Thymus (tissue), 11 donors: ENCODE measurements around the gene ZNF655. TPM values are rescaled to one million over a fixed set of nuclear protein-coding genes. Genes with fewer than 3 reads are reported as not detected.

Experiments used
- DNase-seq, 9 donors: peaks; one replicate each; pipeline ENCODE4 v3.0.0-alpha.2; 2013; ENCODE audit warnings: low spot score in 9 of 9, low read depth in 6 of 9, missing footprints in 1 of 9
- H3K27ac ChIP-seq, 2 donors: one replicate each; pipeline ENCODE4 v1.5.1; 2013; ENCODE audit warnings: control low read depth in 1 of 2, low read depth in 1 of 2, low read length in 1 of 2, mild to moderate bottlenecking in 1 of 2, moderate library complexity in 1 of 2
- H3K27me3 ChIP-seq, 2 donors: one replicate each; pipeline ENCODE4 v1.5.1; 2013; ENCODE audit warnings: low read length in 1 of 2; ENCODE audit not compliant: control insufficient read depth in 2 of 2, insufficient read depth in 1 of 2
- H3K36me3 ChIP-seq, 2 donors: one replicate each; pipeline ENCODE4 v1.5.1; 2013; ENCODE audit warnings: low read length in 1 of 2, mild to moderate bottlenecking in 1 of 2, moderate library complexity in 1 of 2; ENCODE audit not compliant: control insufficient read depth in 2 of 2, insufficient read depth in 2 of 2
- H3K4me1 ChIP-seq, 2 donors: one replicate each; pipeline ENCODE4 v1.5.1; 2013; ENCODE audit warnings: low read length in 2 of 2; ENCODE audit not compliant: control insufficient read depth in 2 of 2, insufficient read depth in 2 of 2
- H3K4me3 ChIP-seq, 2 donors: one replicate each; pipeline ENCODE4 v1.5.1; 2013; ENCODE audit warnings: low read length in 2 of 2, control low read depth in 1 of 2, mild to moderate bottlenecking in 1 of 2
- H3K9me3 ChIP-seq, 2 donors: one replicate each; pipeline ENCODE4 v1.5.1; 2013; ENCODE audit warnings: low read length in 1 of 2, mild to moderate bottlenecking in 1 of 2; ENCODE audit not compliant: control insufficient read depth in 2 of 2, insufficient read depth in 1 of 2
- WGBS: extraction: QIAGEN DNeasy Blood & Tissue Kit; methylation state at CpG from one replicate; pipeline ENCODE4 v1.1.7; 2013; 5-methylcytosine and 5-hydroxymethylcytosine counted together
- polyA plus RNA-seq: library from polyadenylated mRNA; stranded (reverse); fragments of 200-250 nt; gene quantifications from one replicate; pipeline ENCODE4 v1.2.3, GENCODE V29; 2013
- total RNA-seq: library from RNA; stranded (reverse); fragments of 120-200 nt; gene quantifications from one replicate; pipeline ENCODE4 v1.2.4, GENCODE V29; 2013
- donor health status: healthy.

The ZNF655 gene
- total and polyA plus RNA-seq, 2 donors: 58.9 to 117 TPM

DNA sequence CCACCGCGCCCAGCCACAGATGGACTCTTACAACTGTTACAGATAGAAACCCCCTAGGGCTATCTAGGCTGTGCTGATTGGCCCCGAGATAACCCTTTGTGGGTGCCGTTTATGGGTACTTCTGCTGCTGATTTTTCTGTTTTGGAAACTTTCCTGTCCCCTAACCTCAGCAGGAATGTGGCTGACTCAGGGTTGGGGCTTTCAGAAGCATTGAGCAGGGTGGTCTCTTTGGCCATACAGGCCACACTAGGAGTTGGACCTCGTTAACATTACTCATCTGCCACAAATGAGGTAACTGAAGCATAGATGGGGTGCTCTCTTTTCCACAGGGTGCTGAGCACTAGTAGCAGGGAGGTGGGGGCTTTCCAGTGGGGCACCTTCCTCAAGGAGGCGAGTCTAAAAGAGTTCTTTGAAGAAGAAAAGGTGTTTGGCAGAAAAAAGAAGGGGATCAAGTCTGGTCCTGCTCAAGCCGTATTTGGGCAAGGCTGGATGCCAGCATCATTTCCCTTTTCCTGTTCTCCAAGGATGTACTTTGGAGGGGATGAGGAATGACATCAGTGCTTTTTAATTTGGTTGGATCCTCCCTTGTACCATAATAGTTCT, 64.8 kb downstream of the ZNF655 start:
- peak overlapping the region; percentile 84 to 96 for H3K27ac ChIP-seq
- H3K4me1 ChIP-seq: peaks cover 24 to 34% of the 10 kb centered on the region in 2 donors
- DNase-seq: no peak
- no peaks in the 10 kb centered on the region for H3K27me3 ChIP-seq
- no peaks in the 10 kb centered on the region for H3K9me3 ChIP-seq
- no peak overlapping the region for H3K4me3 ChIP-seq
- H3K36me3 ChIP-seq: peaks cover 68 to 95% of the 10 kb centered on the region in 2 donors
- WGBS: 88% methylated on average over 7 of the region's 7 CpGs

GRCh38 chr7:99623702-99624447, 65.4 kb downstream of the ZNF655 start:
- Histone ChIP-seq H3K9me3 (no peaks in the 10 kb centered on the region), H3K27ac (peak overlapping the region; percentile 84 to 96), H3K36me3 (peaks cover 70 to 97% of the 10 kb centered on the region in 2 donors), H3K4me1 (peaks cover 24 to 34% of the 10 kb centered on the region in 2 donors), H3K27me3 (no peaks in the 10 kb centered on the region), H3K4me3 (peak overlapping the region; percentile 9 to 28)
- DNase-seq: peak in 4 of 9 donors; percentile 28 to 68 (median 33)
- 80% methylated on average over 9 of the region's 9 CpGs for WGBS

DNA sequence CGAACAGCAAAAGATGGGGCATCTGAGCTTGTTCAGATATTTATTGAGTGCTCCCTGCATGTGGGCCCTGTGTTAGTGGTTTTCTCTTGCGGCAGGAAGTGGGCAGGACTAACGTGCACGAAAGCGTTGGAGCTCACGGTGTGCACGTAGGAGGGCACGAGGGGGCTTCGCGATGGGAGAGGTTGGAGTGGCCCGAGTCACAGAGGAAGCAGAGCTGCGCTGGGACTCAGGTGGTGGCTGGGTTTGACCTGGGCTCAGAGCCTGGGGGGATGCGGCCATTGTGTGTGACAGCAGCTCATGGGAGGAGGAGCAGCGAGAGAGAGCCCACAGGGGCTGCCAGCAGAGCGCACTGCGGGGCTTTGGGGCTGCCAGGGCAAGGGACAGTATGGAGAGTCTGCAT, 66.0 kb downstream of the ZNF655 start:
- no peaks in the 10 kb centered on the region for H3K27me3 ChIP-seq
- 15% methylated on average over 16 of the region's 16 CpGs for WGBS
- peak; percentile 62 to 94 (median 80) for DNase-seq
- peak overlapping the region; percentile 84 to 96 for H3K27ac ChIP-seq
- H3K36me3 ChIP-seq: peaks cover 75 to 97% of the 10 kb centered on the region in 2 donors
- peaks cover 24 to 34% of the 10 kb centered on the region in 2 donors for H3K4me1 ChIP-seq
- H3K4me3 ChIP-seq: peak overlapping the region; percentile 9 to 28
- H3K9me3 ChIP-seq: no peaks in the 10 kb centered on the region

- Histone ChIP-seq H3K36me3 (peaks cover 75 to 97% of the 10 kb centered on the region in 2 donors), H3K27ac (peak overlapping the region; percentile 84 to 96), H3K9me3 (no peaks in the 10 kb centered on the region), H3K4me1 (peaks cover 24 to 34% of the 10 kb centered on the region in 2 donors), H3K27me3 (no peaks in the 10 kb centered on the region), H3K4me3 (no peak overlapping the region)
- no peak for DNase-seq
- 93% methylated on average over 5 of the region's 5 CpGs for WGBS
Observed at GRCh38 chr7:99625321-99625720, 66.9 kb downstream of the ZNF655 start.

DNA sequence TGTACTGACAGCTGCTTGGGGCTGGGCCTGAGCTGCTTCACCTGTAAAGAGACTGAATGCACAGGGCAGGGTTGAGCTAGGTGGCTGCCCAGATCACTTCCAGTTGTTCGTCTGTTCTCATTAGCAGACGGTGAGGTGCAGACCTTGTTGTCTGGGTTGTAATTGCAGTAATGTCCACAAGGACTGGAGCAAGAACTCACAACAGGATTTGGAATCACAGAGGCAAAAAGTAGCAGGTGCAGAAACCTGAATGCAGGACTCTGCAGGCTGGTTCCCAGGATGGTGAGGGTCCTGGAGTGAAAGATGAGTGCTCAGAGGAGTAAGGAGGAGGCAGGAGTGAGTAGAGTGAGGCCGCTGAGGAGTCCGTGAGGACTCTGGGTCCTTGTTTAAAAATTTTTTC, 67.5 kb downstream of the ZNF655 start:
- 98% methylated on average over 4 of the region's 4 CpGs for WGBS
- Histone ChIP-seq H3K9me3 (no peaks in the 10 kb centered on the region), H3K4me3 (no peak overlapping the region), H3K27me3 (no peaks in the 10 kb centered on the region), H3K36me3 (peaks cover 73 to 94% of the 10 kb centered on the region in 2 donors), H3K4me1 (peaks cover 24 to 34% of the 10 kb centered on the region in 2 donors), H3K27ac (no peak overlapping the region)
- DNase-seq: no peak

Other genes starting within 250 kb of the ZNF655 start
- gene ARPC1A, start 232.7 kb upstream of the ZNF655 start, total RNA-seq: 39.9 TPM
- gene ARPC1A, start 232.7 kb upstream of the ZNF655 start, polyA plus RNA-seq: 149 TPM
- gene ARPC1B, start 183.9 kb upstream of the ZNF655 start, total RNA-seq: 186 TPM
- gene ARPC1B, start 183.9 kb upstream of the ZNF655 start, polyA plus RNA-seq: 204 TPM
- gene PDAP1, start 150.0 kb upstream of the ZNF655 start, total RNA-seq: 73.6 TPM
- gene PDAP1, start 150.0 kb upstream of the ZNF655 start, polyA plus RNA-seq: 120 TPM
- 102 TPM for gene BUD31, start 149.7 kb upstream of the ZNF655 start, total RNA-seq
- 123 TPM for gene BUD31, start 149.7 kb upstream of the ZNF655 start, polyA plus RNA-seq
- 2.8 TPM for gene PTCD1, start 119.8 kb upstream of the ZNF655 start, total RNA-seq
- 2.8 TPM for gene PTCD1, start 119.8 kb upstream of the ZNF655 start, polyA plus RNA-seq
- 19.0 TPM for gene CPSF4, start 119.7 kb upstream of the ZNF655 start, total RNA-seq
- gene CPSF4, start 119.7 kb upstream of the ZNF655 start, polyA plus RNA-seq: 51.1 TPM
- 533 TPM for gene ATP5MF, start 92.5 kb upstream of the ZNF655 start, total RNA-seq
- gene ATP5MF, start 92.5 kb upstream of the ZNF655 start, polyA plus RNA-seq: 896 TPM
- 10.3 TPM for gene ZNF789, start 85.8 kb upstream of the ZNF655 start, total RNA-seq
- gene ZNF789, start 85.8 kb upstream of the ZNF655 start, polyA plus RNA-seq: 23.0 TPM
- gene ZNF394, start 58.4 kb upstream of the ZNF655 start, total RNA-seq: 26.1 TPM
- 41.3 TPM for gene ZNF394, start 58.4 kb upstream of the ZNF655 start, polyA plus RNA-seq
- gene ZKSCAN5, start 54.0 kb upstream of the ZNF655 start, total RNA-seq: 11.0 TPM
- 5.7 TPM for gene ZKSCAN5, start 54.0 kb upstream of the ZNF655 start, polyA plus RNA-seq
- gene FAM200A, start 6.5 kb upstream of the ZNF655 start, total RNA-seq: 7.6 TPM
- 11.2 TPM for gene FAM200A, start 6.5 kb upstream of the ZNF655 start, polyA plus RNA-seq
- gene TMEM225B, start 39.6 kb downstream of the ZNF655 start, total RNA-seq: 1.5 TPM
- 2.8 TPM for gene TMEM225B, start 39.6 kb downstream of the ZNF655 start, polyA plus RNA-seq
- 16.7 TPM for gene ZSCAN25, start 58.3 kb downstream of the ZNF655 start, total RNA-seq
- gene ZSCAN25, start 58.3 kb downstream of the ZNF655 start, polyA plus RNA-seq: 9.8 TPM
- 2.1 TPM for gene CYP3A5, start 121.4 kb downstream of the ZNF655 start, total RNA-seq
- 20.8 TPM for gene CYP3A5, start 121.4 kb downstream of the ZNF655 start, polyA plus RNA-seq
- 0.99 TPM for gene CYP3A7, start 176.6 kb downstream of the ZNF655 start, total RNA-seq
- 11.4 TPM for gene CYP3A7, start 176.6 kb downstream of the ZNF655 start, polyA plus RNA-seq
- 11.0 TPM for gene CYP3A4, start 225.5 kb downstream of the ZNF655 start, total RNA-seq
- 11.1 TPM for gene CYP3A4, start 225.5 kb downstream of the ZNF655 start, polyA plus RNA-seq